MG63 (cell line): Measurements from ENCODE around the gene RPH3AL. TPM values are rescaled to one million over a fixed set of nuclear protein-coding genes. Genes with fewer than 3 reads are reported as not detected.

Experiments
- DNase-seq: peaks from one replicate; pipeline ENCODE4 v3.0.0-alpha.2; 2020
- H3K27me3 ChIP-seq: fragments of 250-450 bp; sonication (Bioruptor Pico); 2 replicates; pipeline ENCODE4 v1.5.1; 2020; ENCODE audit warnings: mild to moderate bottlenecking, moderate library complexity
- H3K36me3 ChIP-seq: fragments of 250-450 bp; sonication (Bioruptor Pico); 2 replicates; pipeline ENCODE4 v1.5.1; 2020; ENCODE audit warnings: mild to moderate bottlenecking, moderate library complexity
- H3K4me3 ChIP-seq: fragments of 250-450 bp; sonication (Bioruptor Pico); 2 replicates; pipeline ENCODE4 v1.5.1; 2020; ENCODE audit warnings: mild to moderate bottlenecking, moderate library complexity
- H3K9me3 ChIP-seq: fragments of 250-450 bp; sonication (Bioruptor Pico); 2 replicates; pipeline ENCODE4 v1.5.1; 2020; ENCODE audit warnings: mild to moderate bottlenecking, moderate library complexity
- total RNA-seq: library from RNA; depleted of rRNA; stranded (reverse); fragments of >200 nt; shearing (Covaris generic); gene quantifications from 2 replicates; pipeline ENCODE4 v1.2.3, GENCODE V29; 2014; ENCODE audit warnings: low replicate concordance

The RPH3AL gene
- total RNA-seq, 1 experiment from 2014 or later: 2.3 TPM

DNA sequence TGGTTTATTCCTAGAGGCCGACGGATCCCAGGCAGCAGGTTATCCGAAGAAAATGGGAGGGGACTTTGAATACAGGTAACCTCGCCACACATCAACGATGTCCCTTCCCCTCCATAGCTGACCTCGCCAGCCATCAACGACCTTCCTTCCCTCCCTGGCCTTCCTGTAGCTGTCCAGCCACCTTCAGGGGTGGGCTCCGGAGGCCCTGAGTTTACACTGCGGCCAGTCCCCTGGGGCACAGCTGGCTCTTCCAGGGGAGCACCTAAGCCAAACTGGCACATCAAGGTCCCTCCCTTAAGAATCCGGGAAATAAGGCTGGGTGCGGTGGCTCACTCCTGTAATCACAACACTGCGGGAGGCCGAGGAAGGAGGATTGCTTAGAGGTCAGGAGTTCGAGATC, 10.1 kb upstream of the RPH3AL start:
- Histone ChIP-seq H3K27me3 (no peaks in the 10 kb centered on the region), H3K36me3 (no peaks in the 10 kb centered on the region), H3K4me3 (no peak overlapping the region), H3K9me3 (no peaks in the 10 kb centered on the region)
- DNase-seq: no peak

DNA sequence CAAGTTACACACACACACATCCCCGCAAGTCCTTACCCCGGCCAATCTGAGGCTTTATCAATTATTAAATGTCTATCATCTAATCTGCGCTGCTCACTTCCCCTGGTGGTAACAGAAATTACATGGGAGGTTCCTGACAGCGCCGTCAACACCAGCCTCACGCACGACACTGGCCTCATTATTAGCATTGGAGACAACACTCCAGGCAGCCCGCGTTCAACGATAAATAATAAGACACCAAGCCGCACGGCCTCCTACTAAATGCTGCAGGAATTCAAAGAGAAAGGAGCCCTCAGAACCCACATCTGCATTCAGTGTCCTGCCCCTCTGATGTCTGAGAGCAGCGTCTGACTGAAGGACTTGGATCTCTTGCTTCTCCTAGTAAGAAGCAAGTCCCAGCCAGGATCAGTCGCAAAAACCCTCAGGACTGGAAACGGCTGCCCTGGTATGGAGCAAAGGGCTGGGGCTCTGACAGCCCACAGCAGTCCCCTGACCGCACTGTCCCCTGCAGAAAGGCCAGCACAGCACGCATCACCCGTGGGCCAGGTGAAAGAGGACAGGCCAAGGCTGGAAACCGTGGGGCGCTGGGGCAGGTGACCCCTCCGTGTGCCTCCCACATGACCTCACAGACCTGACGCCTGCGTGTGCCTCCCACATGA, 7.6 kb upstream of the RPH3AL start:
- Histone ChIP-seq H3K4me3 (no peak overlapping the region), H3K27me3 (no peaks in the 10 kb centered on the region), H3K36me3 (no peaks in the 10 kb centered on the region), H3K9me3 (no peaks in the 10 kb centered on the region)
- DNase-seq: no peak

DNA sequence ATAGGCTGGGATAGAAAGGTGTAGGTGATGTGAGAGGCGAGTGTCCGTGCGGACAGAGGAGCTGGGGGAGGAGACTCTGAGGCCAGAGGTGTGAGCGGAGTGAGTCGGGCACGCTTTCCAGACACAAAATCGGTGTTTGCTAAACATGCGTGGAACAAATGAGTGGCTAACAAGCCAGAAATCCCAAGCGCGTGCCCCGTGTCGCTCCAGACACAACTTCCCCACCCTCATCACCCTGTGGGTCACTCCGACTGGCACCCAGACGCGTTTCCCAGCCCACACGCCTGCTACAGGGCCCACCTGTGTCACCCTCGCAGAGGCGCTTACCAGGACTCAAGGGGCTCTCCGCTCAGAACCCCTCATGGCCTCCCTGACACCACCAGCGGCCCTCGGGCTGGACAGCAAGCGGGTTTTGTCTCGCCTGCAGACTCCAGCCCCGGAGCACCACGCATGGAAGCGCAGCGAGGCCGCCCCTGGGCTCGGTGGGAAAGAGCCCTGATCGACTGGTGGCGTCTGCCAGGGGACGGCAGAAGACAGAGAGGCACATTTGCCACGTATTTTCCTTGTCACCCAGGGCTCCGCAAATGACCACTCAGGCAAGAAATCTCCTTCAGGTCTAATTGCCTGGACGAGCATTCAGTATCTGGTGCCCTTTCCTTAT, 6.0 kb upstream of the RPH3AL start:
- no peak for DNase-seq
- Histone ChIP-seq H3K36me3 (no peaks in the 10 kb centered on the region), H3K9me3 (no peaks in the 10 kb centered on the region), H3K4me3 (no peak overlapping the region), H3K27me3 (no peaks in the 10 kb centered on the region)

DNA sequence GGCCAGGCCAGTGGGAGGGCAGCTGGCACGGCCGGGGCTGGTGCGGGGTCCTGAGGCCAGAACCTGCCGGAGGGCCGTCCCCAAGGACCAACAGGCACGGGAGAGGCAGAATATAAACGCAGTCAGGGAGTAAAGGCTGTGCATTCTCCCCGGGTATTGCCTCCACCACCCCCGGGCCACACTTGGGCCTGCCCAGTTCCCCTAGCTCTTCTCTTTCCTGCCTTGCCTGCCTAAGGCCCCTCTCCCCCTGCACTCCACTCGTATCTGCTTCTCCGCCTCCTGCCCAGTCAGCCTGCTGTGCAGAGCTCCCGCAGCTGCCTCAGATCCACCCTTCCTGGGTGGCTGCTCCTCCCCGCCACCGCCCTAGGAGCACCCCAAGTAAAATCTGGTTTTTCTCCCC, 5.0 kb upstream of the RPH3AL start:
- no peaks in the 10 kb centered on the region for H3K9me3 ChIP-seq
- H3K36me3 ChIP-seq: no peaks in the 10 kb centered on the region
- DNase-seq: no peak
- H3K4me3 ChIP-seq: no peak overlapping the region
- H3K27me3 ChIP-seq: no peaks in the 10 kb centered on the region

DNA sequence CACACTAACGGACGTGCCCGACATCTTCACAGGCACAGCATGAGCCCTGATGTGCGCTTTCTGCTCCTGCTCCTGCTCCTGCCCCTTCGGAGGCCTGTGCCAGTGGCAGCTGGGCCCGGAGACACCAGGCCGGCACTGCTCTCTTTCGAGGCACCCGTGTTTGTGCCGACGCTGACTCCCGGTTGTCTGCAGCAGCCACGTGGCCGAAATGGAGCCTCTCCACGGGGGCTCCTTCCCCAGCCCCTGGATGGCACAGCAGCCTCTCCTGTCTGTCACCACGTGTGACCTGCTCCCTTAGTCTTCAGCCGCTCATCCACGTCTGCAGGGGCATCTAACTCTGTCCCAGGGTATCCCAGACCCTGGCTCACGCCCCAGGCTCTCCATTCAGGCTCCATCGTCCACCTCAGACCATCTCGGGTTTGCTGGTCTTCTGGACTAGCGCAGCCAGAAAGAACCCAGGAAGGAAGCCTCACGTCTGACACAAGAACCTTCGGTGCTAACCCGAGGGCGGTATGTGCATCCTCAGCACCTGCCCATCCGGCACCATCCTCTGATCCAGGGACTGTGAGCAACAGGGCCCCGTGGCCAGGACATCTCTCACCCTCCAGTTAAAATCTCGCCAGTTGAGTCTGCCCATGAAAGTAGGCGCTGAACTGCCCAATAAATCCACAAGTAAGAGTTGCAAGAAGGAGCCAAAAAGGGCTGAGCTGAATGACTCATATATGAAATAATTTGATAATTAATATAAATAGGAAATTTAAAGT, 4.2 kb upstream of the RPH3AL start:
- Histone ChIP-seq H3K36me3 (no peaks in the 10 kb centered on the region), H3K27me3 (no peaks in the 10 kb centered on the region), H3K9me3 (no peaks in the 10 kb centered on the region), H3K4me3 (no peak overlapping the region)
- no peak for DNase-seq

DNA sequence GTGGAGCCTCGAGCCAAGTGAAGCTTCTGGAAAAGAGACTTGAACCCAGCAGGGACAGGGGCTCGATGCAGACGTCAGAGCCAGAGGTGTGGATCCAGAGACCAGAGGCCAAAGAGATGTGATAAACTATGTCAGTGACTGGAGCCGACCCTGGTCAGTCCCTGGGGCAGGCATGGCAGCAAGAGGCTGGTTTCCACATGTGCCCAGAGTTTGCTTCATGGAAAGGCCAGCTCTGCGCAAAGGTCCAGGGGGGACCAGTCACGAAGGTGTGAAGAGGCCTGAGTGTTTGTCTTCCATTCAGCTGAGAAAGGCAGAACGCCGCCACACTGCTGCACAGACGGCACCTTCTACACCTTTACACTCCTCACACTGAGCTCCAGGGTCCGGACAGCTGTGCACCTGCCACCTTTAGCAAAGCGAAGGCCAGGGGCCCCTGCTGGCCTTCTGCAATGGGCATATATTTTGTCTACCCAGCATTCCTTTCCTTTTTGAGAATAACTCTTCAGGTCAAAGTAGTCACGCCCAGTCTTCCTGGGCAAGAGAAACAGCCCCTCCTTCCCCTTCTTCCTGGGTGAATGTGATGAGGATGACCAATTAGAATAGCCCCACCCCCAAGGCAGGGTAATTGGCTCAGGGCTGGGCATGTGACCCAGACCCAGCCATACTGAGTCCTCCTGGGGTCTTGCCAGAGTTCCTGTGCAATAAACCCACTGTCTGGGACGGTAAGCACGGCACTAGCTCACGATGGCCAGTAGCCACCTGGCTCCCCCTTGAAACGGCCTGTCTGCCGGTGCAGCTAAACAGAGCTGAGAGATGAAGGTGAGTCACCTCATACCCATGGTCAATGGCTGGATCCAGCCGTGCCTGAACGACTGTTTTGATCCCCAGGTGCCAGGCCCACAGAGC, 2.3 kb upstream of the RPH3AL start:
- H3K4me3 ChIP-seq: no peak overlapping the region
- H3K36me3 ChIP-seq: no peaks in the 10 kb centered on the region
- H3K27me3 ChIP-seq: no peaks in the 10 kb centered on the region
- no peaks in the 10 kb centered on the region for H3K9me3 ChIP-seq
- DNase-seq: peak; percentile 34

DNA sequence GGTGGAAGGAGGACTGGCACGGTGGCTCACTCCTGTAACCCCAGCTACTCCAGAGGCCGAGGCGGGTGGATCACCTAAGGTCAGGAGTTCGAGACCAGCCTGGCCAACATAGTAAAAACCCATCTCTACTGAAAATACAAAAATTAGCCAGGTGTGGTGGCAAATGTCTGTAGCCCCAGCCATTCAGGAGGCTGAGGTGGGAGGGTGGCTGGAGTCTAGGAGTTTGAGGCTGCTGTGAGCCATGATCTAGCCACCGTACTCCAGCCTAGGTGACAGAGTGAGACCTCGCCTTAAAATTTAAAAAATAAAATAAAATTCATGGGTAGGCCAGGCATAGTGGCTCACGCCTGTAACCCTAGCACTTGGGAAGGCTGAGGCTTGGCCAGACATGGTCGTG, 1.2 kb upstream of the RPH3AL start:
- no peak for DNase-seq
- Histone ChIP-seq H3K27me3 (no peaks in the 10 kb centered on the region), H3K36me3 (no peaks in the 10 kb centered on the region), H3K9me3 (no peaks in the 10 kb centered on the region), H3K4me3 (no peak overlapping the region)

DNA sequence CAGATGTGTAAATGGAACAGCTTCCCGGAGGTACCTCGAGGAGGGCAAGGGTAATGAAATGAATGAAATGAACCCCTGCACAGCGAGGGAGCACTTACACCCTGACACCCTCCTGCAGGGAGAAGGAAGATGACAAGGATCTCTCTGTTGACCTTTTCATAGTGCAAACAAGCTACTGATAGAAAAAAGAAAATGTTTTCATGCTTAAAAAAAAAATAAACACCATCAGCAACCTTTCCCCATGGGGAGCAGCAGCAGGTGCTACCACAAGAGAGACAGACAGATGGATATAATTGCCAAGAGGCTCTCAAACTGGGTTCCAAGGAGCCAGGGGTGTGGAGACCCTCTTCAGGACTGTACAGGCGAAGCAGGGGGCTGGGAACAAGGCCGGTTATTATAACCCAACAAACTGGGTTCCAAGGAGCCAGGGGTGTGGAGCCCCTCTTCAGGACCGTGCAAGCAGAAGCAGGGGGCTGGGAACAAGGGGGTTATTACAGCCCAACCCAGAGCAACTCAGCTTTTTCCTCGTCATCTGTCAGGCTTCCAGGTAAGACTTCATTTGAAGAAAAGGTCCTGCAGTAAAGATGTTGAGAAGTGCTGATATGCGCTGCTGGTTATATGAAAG, 718 bp upstream of the RPH3AL start:
- Histone ChIP-seq H3K9me3 (no peaks in the 10 kb centered on the region), H3K4me3 (no peak overlapping the region), H3K36me3 (no peaks in the 10 kb centered on the region), H3K27me3 (no peaks in the 10 kb centered on the region)
- DNase-seq: no peak

DNA sequence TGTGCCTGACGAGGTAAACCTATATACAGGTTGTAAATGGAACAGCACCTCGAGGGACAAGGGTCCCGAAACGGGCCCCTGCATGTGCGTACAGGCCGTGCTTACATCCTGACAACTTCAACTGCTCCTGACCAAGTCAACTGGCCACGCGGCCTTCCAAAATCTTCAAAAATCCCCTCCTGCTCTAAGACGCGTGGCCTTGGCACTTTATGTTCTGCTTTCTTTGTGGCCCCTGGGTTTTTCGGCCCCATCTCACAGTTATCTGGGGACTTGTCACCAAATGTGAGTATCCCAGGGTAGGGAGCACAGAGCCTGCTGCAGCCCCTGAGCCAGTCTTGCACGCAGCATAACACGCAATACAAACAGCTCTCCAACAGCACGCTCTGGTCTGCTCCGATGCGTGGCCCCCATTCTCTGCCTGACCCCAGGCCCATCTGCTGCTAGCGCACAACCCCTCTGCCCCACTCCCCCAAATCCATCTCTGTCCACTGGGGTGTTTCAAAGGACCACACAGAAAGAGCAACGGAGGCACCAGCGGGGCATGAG, 659 bp downstream of the RPH3AL start:
- Histone ChIP-seq H3K27me3 (no peaks in the 10 kb centered on the region), H3K4me3 (no peak overlapping the region)
- no peak for DNase-seq

DNA sequence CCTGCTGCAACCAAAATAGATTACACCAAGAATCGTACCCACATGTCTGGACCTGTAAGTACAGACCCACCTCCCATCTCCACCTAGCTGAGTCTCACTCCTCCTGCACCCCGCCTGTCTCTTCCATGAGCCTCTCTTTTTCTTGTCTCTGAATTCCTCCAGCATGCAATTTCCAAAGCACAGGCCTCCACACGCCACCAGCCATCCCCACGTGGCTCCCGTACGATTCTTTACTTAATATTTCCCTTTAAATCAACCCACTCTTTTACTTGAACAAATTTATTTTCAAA, 1.2 kb downstream of the RPH3AL start:
- Histone ChIP-seq H3K4me3 (no peak overlapping the region), H3K27me3 (no peaks in the 10 kb centered on the region), H3K9me3 (no peaks in the 10 kb centered on the region), H3K36me3 (no peaks in the 10 kb centered on the region)
- DNase-seq: no peak

More for the DNA sequence above, 659 bp downstream of the RPH3AL start:
- Histone ChIP-seq H3K36me3 (no peaks in the 10 kb centered on the region), H3K9me3 (no peaks in the 10 kb centered on the region)

DNA sequence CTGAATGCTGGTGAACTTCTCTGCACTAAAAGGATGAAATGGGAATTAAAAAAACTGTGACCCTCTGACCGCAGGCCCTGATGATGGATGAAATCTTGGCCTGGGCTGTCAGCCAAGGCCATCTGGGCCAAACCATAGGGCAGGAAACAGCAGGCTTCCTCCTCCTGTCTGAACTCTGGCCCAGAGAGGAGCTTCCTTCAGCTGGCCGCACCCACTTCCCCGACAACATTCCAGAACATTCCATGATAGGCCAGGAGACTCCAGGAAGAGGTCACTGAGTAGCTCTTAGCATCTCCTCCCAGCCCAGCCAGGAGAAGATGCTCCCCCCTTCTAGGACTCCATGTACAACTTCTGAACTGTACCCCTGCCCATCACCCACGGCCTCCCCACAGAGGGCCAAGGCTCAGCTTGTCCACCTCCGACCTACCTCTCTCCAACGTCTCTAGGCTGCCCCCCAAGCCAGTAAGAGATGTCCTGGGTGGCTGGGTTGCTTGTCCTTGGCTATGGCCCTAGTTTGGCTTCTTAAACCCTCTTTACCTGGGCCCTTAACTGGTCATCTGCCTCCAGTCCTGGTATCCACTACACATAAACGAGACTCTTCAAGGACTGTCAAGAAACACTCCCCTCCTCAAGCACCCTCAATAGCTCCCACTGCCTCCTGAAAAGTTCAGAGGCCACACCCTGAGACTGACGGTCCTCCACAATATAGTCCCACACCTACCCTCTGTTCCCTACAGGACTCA, 1.7 kb downstream of the RPH3AL start:
- H3K36me3 ChIP-seq: no peaks in the 10 kb centered on the region
- H3K27me3 ChIP-seq: no peaks in the 10 kb centered on the region
- H3K9me3 ChIP-seq: no peaks in the 10 kb centered on the region
- no peak overlapping the region for H3K4me3 ChIP-seq
- DNase-seq: peak; percentile 73

DNA sequence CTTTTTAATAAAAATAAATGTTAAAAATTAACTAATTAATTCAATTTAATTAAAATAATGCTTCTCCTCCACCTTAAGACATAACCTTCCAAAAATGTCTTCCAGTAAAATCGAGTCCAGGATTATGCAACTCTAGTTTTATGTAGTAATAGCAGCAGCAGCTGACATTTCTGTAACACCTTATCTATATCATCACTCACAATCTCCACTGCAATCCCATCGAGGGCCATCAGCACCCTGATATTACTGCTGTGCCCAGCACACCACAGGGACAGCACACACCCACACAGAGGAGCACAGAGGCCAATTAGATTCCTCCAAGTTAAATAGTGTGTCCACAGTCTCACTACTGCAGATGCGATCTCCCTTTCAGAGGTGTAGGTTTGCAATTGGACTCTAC, 2.9 kb downstream of the RPH3AL start:
- no peaks in the 10 kb centered on the region for H3K9me3 ChIP-seq
- no peak overlapping the region for H3K4me3 ChIP-seq
- no peak for DNase-seq
- no peaks in the 10 kb centered on the region for H3K36me3 ChIP-seq
- no peaks in the 10 kb centered on the region for H3K27me3 ChIP-seq

DNA sequence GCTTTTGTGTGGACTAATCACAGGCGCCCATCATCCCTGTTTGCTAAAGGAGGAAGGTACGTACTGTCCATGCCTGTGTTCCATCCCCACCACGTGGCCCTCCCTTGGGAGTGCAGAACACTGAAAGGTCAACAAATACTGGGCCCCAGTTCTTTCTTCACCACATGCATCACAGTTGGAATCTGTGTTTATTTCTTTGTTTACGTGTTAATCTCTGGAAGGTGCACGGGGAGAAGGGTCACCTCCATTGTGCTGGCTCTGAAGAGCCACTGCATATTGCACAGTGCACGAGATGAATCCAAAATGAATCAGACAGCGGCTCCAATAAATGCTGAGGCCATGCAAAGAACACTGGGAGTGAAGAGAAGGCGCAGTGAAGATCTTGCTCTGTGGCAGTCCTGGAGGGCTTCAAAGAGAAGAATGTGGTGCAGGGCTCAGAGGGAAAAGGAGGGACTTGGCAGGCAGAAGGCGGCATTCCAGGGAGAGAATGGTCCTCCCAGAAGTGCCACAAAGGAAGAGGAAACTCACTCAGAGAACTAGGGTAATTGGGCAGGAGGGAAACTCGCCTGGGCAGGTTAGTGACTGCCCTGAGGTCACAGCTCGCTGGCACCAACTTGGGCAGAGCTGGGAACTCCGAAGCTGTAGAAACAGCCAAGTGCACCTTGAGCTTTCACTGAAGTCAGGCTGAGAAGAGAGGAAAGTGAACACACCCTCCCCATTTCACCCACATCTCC, 3.7 kb downstream of the RPH3AL start:
- Histone ChIP-seq H3K36me3 (no peaks in the 10 kb centered on the region), H3K27me3 (no peaks in the 10 kb centered on the region), H3K9me3 (no peaks in the 10 kb centered on the region), H3K4me3 (no peak overlapping the region)
- DNase-seq: no peak

DNA sequence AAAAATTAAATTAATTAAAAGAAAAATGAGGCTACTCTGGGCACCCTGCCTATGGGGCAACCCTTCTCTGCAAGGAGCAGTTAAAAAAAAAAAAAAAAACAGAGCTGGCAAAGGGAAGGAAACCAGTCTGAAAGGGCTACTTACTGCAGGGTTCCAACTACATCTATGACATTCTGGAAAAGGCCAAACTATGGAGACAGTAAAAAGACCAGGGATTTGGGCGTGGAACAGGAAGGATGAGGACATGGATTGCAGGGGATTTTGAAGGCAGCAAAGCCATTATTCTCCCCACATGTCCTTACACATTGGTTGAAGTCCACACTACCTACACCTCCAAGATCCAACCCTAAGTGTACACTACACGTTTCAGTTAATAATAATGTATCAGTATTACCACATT, 4.6 kb downstream of the RPH3AL start:
- H3K4me3 ChIP-seq: no peak overlapping the region
- H3K36me3 ChIP-seq: no peaks in the 10 kb centered on the region
- H3K27me3 ChIP-seq: no peaks in the 10 kb centered on the region
- DNase-seq: no peak
- no peaks in the 10 kb centered on the region for H3K9me3 ChIP-seq

DNA sequence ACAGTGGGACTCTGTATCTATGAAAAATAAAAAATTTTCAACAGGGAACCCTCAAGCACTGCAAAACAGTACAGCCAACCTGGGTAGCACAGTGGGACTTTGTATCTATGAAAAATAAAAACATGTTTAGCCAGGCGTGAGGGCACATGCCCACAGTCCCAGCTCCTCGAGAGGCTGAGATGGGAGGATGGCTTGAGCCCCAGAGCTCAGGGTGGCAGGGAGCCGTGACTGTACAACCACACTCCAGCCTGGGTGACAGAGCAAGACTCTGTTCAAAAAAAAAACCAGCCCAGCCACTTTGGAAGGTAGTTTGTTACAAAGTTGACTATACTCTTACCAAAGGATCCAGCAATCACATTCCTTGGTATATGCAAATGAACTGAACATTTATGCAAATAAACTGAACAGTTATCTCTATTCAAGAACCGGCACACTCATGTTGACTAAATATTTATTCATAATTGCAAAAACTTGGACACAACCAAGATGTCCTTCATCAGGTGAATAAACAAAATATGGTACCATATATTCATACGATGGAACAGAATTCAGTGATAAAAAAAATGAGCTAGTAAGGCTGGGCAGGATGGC, 5.2 kb downstream of the RPH3AL start:
- H3K36me3 ChIP-seq: no peaks in the 10 kb centered on the region
- DNase-seq: no peak
- no peak overlapping the region for H3K4me3 ChIP-seq
- no peaks in the 10 kb centered on the region for H3K9me3 ChIP-seq
- no peaks in the 10 kb centered on the region for H3K27me3 ChIP-seq
